Esophagus squamous epithelium (tissue), 4 donors: Measurements from ENCODE around the gene SMO.

Experiments
- POLR2A ChIP-seq, 4 donors: fragments of 450-650 bp; IDR thresholded peaks; one replicate each; pipeline ENCODE4 v1.6.1; 2017; ENCODE audit warnings: antibody characterized with exemption in 4 of 4, mild to moderate bottlenecking in 4 of 4, moderate library complexity in 3 of 4
- TF ChIP-seq, protein P1 (sequence below), 6 experiments: fragments of 450-650 bp in 4 of 6; fragments of 200-600 bp in 2 of 6; sonication (generic) in 2 of 6; IDR thresholded peaks; one replicate each; pipeline ENCODE4 v1.5.1; 2016 to 2019; ENCODE audit warnings: antibody characterized with exemption in 6 of 6, mild to moderate bottlenecking in 4 of 6, moderate library complexity in 4 of 6

DNA sequence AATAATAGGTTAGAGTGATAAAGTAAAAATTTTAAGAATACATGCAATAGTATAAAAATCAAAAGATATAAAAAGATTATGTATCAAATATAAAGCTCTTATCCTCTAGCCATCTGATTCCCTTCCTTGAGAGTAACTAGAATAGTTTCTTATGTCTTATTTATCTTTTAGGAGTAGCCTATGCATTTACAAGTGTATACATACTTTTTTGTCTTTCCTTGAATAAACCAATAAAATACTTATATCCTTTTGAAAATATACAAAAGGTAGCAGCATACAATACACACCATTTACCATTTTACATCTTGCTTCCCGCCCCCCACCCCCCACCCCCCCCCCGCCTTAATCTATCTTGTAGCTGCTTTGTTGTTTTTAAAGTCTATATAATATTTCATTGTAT is 67.8 kb downstream of the SMO start:
- TF ChIP-seq, protein P1, sequence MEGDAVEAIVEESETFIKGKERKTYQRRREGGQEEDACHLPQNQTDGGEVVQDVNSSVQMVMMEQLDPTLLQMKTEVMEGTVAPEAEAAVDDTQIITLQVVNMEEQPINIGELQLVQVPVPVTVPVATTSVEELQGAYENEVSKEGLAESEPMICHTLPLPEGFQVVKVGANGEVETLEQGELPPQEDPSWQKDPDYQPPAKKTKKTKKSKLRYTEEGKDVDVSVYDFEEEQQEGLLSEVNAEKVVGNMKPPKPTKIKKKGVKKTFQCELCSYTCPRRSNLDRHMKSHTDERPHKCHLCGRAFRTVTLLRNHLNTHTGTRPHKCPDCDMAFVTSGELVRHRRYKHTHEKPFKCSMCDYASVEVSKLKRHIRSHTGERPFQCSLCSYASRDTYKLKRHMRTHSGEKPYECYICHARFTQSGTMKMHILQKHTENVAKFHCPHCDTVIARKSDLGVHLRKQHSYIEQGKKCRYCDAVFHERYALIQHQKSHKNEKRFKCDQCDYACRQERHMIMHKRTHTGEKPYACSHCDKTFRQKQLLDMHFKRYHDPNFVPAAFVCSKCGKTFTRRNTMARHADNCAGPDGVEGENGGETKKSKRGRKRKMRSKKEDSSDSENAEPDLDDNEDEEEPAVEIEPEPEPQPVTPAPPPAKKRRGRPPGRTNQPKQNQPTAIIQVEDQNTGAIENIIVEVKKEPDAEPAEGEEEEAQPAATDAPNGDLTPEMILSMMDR (IDR thresholded peaks at IDR 0.05) = no peak
- no peak for TF ChIP-seq POLR2A (IDR thresholded peaks at IDR 0.05)
